OCI-M1 (cell line): ENCODE measurements around the gene SLC25A23.
A peak's percentile ranks its signal among the peaks of the same experiment; 100 is the strongest.

ENCODE experiments used
- DNase-seq: peaks from one replicate; lab custom pipeline; 2025; lab: John Stamatoyannopoulos, UW

SLC25A23 gene

GRCh38 chr19:6424939-6425731 is 34.5 kb downstream of the SLC25A23 start:
- DNase-seq, result peak; percentile 100

GRCh38 chr19:6424195-6424938 is 35.2 kb downstream of the SLC25A23 start, which contains the start of gene KHSRP:
TSS of gene KHSRP (minus strand) at chr19:6424811. CDS start at chr19:6424701, 110 bp downstream.
- DNase-seq, result peak; percentile 1

DNA sequence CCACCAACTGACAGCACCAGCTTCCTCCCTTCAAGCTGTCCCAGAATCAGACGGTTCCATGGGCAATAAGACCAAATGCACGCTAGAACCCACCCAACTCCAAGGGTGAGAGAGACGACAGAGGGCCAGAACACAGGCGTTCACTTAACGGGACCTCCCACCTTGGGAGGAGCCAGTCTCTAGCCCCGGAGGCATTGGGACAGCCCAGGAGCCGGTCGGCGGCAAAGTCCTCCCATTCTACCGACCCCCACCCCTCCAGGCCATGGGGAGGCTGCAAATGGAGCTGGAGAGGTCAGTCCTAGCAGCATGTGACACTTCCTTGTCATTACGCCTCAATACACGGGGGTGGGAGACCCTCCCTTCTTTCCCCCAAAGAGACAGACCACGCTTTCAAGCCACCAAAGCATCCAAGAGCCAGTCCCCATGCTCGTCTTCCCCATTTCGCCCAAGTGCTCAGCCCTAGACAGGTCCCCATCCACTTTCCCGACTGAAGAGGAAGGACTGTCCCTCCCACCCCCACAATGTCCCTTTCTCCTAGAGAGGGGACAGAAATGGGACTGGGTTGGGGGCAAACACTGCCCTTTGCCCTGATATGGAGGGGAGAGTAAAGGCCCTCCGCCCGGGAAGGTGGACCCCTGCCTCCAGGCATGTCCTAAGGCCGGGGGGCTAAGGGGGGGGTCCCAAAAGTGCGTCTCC is 35.9 kb downstream of the SLC25A23 start:
- peak; percentile 44 for DNase-seq

DNA sequence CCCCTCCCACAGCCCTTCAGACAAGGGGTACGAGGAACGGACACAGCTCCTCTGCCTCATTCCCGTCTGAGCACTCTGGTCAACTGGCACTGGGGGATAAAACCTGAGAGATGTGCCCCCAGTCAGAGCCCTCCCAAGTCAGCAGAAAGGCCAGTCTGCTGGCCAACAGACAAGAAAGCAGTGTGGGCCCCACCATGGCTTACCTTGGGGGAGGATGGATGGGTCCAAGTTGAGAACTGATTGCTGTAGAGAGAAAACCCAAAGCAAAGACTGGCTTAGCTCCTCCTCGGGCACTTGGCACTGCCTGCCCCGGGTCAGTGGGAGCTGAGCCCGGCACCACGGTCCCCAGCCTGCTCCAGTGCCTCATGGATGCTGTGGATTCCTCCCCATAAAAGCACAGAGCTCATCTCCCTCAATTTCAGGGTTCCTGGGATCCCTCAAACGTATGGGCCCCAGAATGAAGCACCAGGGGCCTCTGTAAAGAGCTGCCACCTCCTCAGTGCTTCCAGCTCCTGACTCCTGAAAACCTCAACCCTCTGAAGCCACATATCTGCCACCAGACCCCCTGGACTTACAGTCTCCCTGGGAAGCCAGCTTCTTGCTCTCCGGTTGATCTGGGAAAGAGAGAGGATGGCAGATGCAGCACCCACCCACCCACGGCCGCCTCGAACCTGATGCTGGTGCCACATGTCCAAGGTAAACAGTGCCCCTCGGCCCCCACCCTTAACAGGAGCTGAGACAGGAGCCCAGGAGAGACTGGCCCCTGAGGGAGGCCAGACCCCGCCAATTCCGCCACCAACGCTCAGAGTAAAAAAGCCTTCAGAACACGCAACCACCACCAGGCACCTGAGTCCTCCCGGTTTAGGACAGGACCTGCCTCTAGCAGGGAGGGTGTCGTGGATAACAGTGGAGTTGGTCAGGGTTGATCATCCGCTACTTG is 38.2 kb downstream of the SLC25A23 start:
- DNase-seq, result no peak

- DNase-seq, result no peak
These were observed 41.0 kb downstream of the SLC25A23 start for GRCh38 chr19:6418562-6418932.

DNA sequence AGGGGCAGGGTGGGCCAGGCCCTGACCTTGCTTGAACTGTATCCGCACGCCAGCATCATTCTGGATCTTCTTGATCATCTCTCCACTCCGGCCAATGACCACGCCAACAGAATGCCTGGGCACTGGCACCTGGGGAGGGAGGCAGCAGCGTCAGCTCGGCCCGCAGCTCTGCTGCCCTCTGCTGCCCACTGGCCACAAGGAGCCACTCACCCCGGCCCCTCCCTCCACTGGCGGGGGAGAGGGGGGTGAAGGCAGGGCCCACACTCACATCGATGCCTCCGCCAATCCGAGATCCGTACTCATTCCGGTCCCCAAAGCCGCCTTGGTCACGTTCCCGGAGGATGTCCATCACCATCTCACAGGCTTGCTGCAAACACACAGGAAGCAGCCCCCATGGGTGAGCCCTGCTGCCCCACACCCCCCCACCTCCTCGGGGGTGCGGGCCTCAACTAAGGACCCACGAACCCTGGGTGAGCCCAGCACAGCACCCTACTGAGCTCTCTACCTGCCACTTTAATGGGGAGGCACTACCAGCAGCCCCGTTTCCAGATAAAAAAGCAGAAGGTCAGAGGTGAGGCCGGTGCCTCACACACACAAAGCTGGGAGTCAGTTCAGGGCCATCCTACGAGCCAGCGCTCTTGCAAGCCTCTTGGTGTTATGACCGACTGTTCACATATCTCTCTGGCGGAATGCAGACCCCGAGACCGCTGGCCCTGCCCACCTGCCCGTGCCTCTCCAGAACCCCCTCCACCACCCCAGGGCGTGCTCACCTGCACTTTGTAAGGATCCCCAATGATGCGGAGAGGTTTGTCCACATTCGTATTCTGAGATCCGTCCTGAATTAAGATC is 41.7 kb downstream of the SLC25A23 start:
- no peak for DNase-seq

DNA sequence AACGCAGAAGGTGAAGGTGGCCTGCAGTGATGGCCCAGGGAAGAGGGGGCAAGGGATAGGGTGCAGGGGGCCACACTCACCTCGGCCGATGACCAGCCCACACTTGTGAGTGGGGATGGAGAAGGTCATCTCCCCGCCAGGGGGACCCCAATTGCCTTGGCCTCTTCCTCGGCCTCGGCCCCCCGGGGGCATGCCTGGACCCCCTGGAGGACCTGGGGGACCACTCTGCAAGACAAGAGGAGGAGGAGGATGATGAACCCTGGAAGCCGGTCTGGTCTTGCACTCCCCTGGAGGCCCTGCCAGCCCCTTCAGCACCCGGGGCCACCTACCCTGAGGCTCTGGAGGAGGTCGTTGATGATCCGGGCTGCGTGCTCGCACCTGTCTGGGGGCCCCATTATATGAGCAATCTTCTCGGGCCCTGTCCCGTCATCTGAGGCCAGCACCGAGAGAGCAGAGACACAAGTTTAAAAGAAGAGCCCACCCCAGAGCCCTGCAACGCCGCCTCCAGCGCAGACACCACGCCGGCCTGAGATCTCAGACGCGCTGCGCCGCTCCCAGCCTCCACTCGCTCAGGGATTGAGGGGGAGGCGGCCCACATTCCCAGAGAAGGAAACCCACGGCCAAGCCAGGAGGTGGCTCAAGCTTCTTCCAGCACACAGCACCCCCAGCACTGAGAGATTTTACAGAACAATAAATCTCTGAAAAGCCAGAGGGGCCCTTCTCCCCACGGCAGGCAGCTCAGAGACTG is 42.8 kb downstream of the SLC25A23 start:
- DNase-seq, result no peak

GRCh38 chr19:6415591-6416190 is 43.9 kb downstream of the SLC25A23 start:
- no peak for DNase-seq

DNA sequence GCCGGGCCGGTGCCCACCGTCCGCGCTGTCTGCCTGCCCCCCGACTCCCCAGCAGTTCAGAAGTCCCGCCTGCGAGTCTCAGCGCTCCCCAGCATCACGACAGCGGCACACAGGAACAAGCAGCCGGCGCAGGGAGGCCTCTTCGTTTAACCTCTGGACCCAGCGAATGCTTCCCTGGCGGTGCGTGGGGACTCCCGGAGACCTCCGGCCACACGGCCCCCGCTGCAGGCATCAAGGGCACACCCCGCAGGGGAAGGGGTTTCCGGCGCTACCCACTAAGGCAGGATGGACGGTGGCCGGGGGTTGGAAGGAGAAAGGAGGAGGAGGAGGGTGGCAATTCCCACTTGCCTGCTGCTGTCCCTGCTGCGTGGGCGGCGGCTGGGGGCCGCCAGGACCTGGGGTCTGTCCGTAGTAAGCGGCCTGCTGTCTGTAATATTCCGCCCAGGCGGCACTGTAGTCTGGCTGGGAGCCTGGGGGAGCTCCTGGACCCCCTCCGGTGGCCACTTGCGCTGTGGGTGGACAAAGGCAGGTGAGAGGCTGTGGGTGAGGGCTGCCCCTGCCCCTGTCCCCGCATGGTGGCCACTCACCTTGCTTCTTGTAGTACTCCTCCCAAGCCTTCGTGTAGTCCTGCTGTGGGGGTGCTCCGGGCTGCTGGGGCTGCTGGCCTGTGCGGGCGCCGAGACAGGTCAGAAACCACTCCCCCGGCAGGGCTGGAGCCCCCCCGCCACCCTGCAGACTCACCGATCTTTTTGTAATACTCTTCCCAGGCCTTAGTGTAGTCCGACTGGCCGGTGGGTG is 44.6 kb downstream of the SLC25A23 start:
- DNase-seq, result no peak

DNA sequence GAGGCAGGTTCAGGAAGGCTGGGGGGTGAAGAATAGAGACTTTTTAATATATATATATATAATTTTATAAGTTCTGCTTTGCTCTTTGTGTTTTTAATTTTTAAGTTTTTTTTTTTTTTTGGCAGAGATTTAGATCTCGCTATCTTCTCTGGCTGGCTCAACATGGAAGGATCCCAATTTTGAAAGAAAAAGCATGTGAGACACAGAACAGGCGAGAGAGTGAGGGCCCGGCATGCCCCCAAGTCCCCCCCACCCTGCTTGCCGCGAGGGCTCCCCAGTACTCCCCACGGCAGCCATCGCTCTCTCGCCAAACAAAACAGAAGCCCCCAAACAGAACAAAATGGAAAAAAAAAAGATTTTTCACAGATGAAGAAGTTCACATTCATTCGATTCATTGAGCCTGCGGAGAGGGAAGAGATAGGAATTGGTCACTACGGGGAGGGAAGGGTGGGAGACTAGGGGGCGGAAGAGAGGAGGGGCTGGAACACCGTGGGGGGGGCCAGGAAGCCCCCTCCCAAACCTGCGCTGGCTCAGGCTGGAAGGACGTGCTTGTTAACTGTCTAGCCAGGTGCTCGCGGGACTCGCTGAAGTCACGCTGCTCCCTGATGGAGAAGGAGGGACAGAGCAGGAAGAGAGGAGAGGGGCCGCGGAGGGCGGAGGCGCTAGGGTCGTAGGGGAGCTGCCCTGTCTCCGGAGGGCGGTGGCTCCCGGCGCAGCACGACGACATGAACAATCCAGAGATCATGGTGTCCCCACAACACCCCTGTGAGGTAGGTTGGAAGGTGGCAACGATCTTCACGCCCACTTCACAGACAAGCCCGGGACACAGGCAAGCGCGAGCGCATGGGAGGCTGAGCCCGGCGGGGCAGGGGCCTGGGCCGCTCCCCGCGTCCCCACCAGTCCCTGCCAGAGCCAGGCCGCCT is 45.6 kb downstream of the SLC25A23 start:
- DNase-seq, result no peak

- no peak for DNase-seq
These were observed 46.3 kb downstream of the SLC25A23 start for GRCh38 chr19:6413291-6413690.

GRCh38 chr19:6412447-6413091 is 47.0 kb downstream of the SLC25A23 start:
- DNase-seq, result peak; percentile 1

- DNase-seq, result no peak
These were observed 47.5 kb downstream of the SLC25A23 start for GRCh38 chr19:6412061-6412446.

DNA sequence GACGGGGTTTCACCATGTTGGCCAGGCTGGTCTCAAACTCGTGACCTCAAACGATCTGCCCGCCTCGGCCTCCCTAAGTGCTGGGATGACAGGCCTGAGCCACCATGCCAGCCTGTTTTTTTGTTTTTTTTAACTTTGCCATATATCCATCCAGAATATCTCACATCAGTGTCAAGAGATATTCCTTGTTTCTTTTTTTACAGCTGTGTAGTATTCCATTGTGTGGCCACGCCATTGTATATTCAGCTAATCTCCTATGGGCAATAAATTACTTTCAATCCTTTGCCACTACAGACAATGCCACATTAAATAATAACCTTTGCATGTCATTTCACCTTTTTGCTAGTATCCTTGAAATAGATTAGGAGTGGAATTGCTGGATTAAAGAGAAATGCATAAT is 50.2 kb downstream of the SLC25A23 start:
- DNase-seq, result no peak

DNA sequence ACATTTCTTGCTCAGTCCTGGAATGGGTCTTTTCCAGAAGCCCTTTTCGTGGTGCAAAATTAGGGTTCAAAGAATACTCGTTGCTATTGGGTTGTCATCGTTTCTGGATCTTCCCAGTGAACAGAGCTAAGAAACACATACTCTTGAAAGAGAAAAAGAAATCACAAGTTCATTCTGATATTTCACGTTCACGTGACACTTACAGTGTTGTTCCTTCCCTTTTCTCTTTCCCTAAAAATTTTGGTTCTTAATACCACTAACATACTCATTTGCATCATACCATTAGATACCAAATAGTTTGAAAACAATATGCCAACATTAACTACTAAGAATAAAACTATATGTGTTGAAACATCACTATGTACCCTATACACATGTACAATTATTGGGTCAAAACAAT is 53.2 kb downstream of the SLC25A23 start:
- DNase-seq, result no peak

DNA sequence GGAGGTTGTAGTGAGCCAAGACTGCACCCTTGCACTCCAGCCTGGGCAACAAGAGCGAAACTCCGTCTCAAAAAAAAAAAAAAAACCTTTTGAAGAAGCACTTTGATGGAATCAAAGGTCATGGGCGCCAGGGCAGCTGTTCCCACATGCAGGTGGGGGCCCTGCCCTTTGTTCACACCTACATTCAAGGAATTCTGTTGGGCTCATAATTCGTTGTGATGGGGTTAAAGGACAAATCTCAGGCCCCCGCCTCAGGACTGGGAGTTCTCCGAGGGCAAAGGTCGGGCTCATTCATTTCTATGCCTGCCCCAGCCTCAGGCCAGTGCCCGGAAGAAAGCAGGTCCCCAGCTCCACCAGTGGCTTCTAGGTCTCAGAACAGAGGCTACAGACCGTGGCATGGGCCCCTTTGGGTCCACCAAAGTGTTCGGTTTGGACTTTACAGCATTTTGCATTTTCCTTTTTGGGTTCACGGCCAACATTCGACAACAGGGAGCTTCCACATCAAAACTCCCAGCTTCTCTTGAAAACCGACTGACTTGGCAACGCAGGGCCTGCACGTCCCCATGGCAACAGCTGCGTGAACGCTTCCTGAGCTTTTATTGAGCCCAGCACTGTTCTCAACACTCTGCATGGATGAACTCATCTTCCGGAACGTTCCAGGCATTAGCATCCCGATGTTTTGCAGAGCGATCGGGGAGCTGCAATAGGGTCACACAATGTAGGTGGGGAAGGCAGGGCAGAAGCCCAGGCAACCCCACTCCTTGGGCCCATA is 56.6 kb downstream of the SLC25A23 start:
- DNase-seq, result no peak
